Measurements from ENCODE around the gene MTMR6. TPM values are rescaled to one million over a fixed set of nuclear protein-coding genes. Genes with fewer than 3 reads are reported as not detected.

The MTMR6 gene
- total RNA-seq, 2 donors from 2014 or later, result 6.3 to 7.7 TPM

GRCh38 chr13:25310891-25311290 is 23.6 kb upstream of the MTMR6 start:
- WGBS, 2 experiments (ENCODE audit: insufficient coverage in 1 of 2, insufficient read length in 1 of 2), result 94 to 95% methylated on average over 3 of the region's 3 CpGs
- Histone ChIP-seq H3K4me3 (ENCODE audit: low read length) (no peak overlapping the region), H3K9ac (ENCODE audit: extremely low read depth, low read length, poor library complexity, severe bottlenecking) (no peak overlapping the region), H3K27ac (ENCODE audit: low read depth, low read length) (no peak overlapping the region), H3K9me3 (ENCODE audit: control insufficient read depth, low read length) (no peaks in the 10 kb centered on the region), H3K4me1 (ENCODE audit: control insufficient read depth, insufficient read depth, low read length) (no peaks in the 10 kb centered on the region), H3K36me3 (ENCODE audit: control insufficient read depth, insufficient read depth, low read length) (peaks cover 76% of the 10 kb centered on the region), H3K27me3 (ENCODE audit: control insufficient read depth, insufficient read depth, low read length, poor library complexity, severe bottlenecking) (no peaks in the 10 kb centered on the region)
- DNase-seq, result no peak
- H3K9me3 Mint-ChIP-seq, result no peaks in the 10 kb centered on the region
- no peak for TF ChIP-seq CTCF (conservative IDR thresholded peaks at IDR 0.05)
- H3K36me3 Mint-ChIP-seq (ENCODE audit: low read depth), result peaks cover 59% of the 10 kb centered on the region
- peaks cover 4% of the 10 kb centered on the region for H3K4me1 Mint-ChIP-seq
- no peak overlapping the region for H3K27ac Mint-ChIP-seq
- no peak overlapping the region for H3K4me3 Mint-ChIP-seq
- H3K27me3 Mint-ChIP-seq (ENCODE audit: insufficient read depth), result no peaks in the 10 kb centered on the region

- H3K9ac ChIP-seq (ENCODE audit: extremely low read depth, low read length, poor library complexity, severe bottlenecking), result no peak overlapping the region
- H3K27me3 Mint-ChIP-seq (ENCODE audit: insufficient read depth), result peaks cover 4% of the 10 kb centered on the region
- H3K27me3 ChIP-seq (ENCODE audit: control insufficient read depth, insufficient read depth, low read length, poor library complexity, severe bottlenecking), result no peaks in the 10 kb centered on the region
- TF ChIP-seq CTCF (conservative IDR thresholded peaks at IDR 0.05), result no peak
- H3K4me1 Mint-ChIP-seq, result peaks cover 15% of the 10 kb centered on the region
- H3K4me3 ChIP-seq (ENCODE audit: low read length), result no peak overlapping the region
- no peak for DNase-seq
- H3K4me3 Mint-ChIP-seq, result no peak overlapping the region
- H3K36me3 ChIP-seq (ENCODE audit: control insufficient read depth, insufficient read depth, low read length), result peaks cover 64% of the 10 kb centered on the region
- peaks cover 59% of the 10 kb centered on the region for H3K36me3 Mint-ChIP-seq (ENCODE audit: low read depth)
- no peak overlapping the region for H3K27ac ChIP-seq (ENCODE audit: low read depth, low read length)
- no peak overlapping the region for H3K27ac Mint-ChIP-seq
- no peaks in the 10 kb centered on the region for H3K9me3 Mint-ChIP-seq
- H3K4me1 ChIP-seq (ENCODE audit: control insufficient read depth, insufficient read depth, low read length), result no peaks in the 10 kb centered on the region
- no peaks in the 10 kb centered on the region for H3K9me3 ChIP-seq (ENCODE audit: control insufficient read depth, low read length)
- 88 to 90% methylated on average over 5 to 7 of the region's 7 CpGs for WGBS, 2 experiments (ENCODE audit: insufficient coverage in 1 of 2, insufficient read length in 1 of 2)
Measured at GRCh38 chr13:25306671-25307464, 19.6 kb upstream of the MTMR6 start.

GRCh38 chr13:25302121-25302520 is 14.8 kb upstream of the MTMR6 start:
- peaks cover 24% of the 10 kb centered on the region for H3K27me3 ChIP-seq (ENCODE audit: control insufficient read depth, insufficient read depth, low read length, poor library complexity, severe bottlenecking)
- no peak for DNase-seq
- H3K9ac ChIP-seq (ENCODE audit: extremely low read depth, low read length, poor library complexity, severe bottlenecking), result peak overlapping the region; percentile 72
- TF ChIP-seq CTCF (conservative IDR thresholded peaks at IDR 0.05), result no peak
- peaks cover 34% of the 10 kb centered on the region for H3K27me3 Mint-ChIP-seq (ENCODE audit: insufficient read depth)
- H3K9me3 ChIP-seq (ENCODE audit: control insufficient read depth, low read length), result peaks cover 6% of the 10 kb centered on the region
- H3K4me1 Mint-ChIP-seq, result peaks cover 15% of the 10 kb centered on the region
- WGBS, 2 experiments (ENCODE audit: insufficient coverage in 1 of 2, insufficient read length in 1 of 2), result 0 to 10% methylated on average over 3 to 7 of the region's 7 CpGs
- H3K27ac ChIP-seq (ENCODE audit: low read depth, low read length), result no peak overlapping the region
- H3K9me3 Mint-ChIP-seq, result peaks cover 9% of the 10 kb centered on the region
- H3K4me1 ChIP-seq (ENCODE audit: control insufficient read depth, insufficient read depth, low read length), result no peaks in the 10 kb centered on the region
- H3K36me3 Mint-ChIP-seq (ENCODE audit: low read depth), result peaks cover 25% of the 10 kb centered on the region
- H3K27ac Mint-ChIP-seq, result peak overlapping the region; percentile 82
- peak overlapping the region; percentile 100 for H3K4me3 ChIP-seq (ENCODE audit: low read length)
- peaks cover 24% of the 10 kb centered on the region for H3K36me3 ChIP-seq (ENCODE audit: control insufficient read depth, insufficient read depth, low read length)
- H3K4me3 Mint-ChIP-seq, result peak overlapping the region; percentile 87
